ENCODE measurements around the gene KSR1. TPM values are rescaled to one million over a fixed set of nuclear protein-coding genes. Genes with fewer than 3 reads are reported as not detected.

Gene KSR1
- polyA plus RNA-seq, 1 donor from 2014 or later: 9.2 TPM

GRCh38 chr17:27514595-27515413, 58.6 kb downstream of the KSR1 start:
- Histone ChIP-seq H3K79me2 (replicated peaks; ENCODE audit: insufficient read depth, low read length) (no peaks in the 10 kb centered on the region), H3K9me2 (ENCODE audit: insufficient read depth, low read length) (no peaks in the 10 kb centered on the region), H3K9ac (ENCODE audit: low read length) (no peak overlapping the region), H3K9me3 (ENCODE audit: low read length) (no peaks in the 10 kb centered on the region), H3K27ac (ENCODE audit: low read length) (no peak overlapping the region), H2AFZ (ENCODE audit: low read depth, low read length) (no peak overlapping the region), H3K27me3 (ENCODE audit: insufficient read depth, low read depth, low read length) (no peaks in the 10 kb centered on the region), H3F3A (ENCODE audit: insufficient read depth, low read length, poor library complexity, severe bottlenecking) (no peaks in the 10 kb centered on the region), H3K4me3 (ENCODE audit: low read length) (no peak overlapping the region), H3K36me3 (ENCODE audit: insufficient read depth, low read length) (no peaks in the 10 kb centered on the region), H3K4me2 (ENCODE audit: low read length) (no peak overlapping the region), H4K20me1 (ENCODE audit: insufficient read depth) (no peaks in the 10 kb centered on the region)
- TF ChIP-seq CTCF (IDR thresholded peaks at IDR 0.05; ENCODE audit: poor library complexity, severe bottlenecking) (no peak), EP300 (conservative IDR thresholded peaks at IDR 0.05; ENCODE audit: poor library complexity, severe bottlenecking) (no peak), EZH2 (IDR thresholded peaks at IDR 0.05; ENCODE audit: borderline replicate concordance, insufficient read depth, low read length, poor library complexity, severe bottlenecking) (no peak), MXI1 (conservative IDR thresholded peaks at IDR 0.05; ENCODE audit: poor library complexity, severe bottlenecking) (no peak), RAD21 (conservative IDR thresholded peaks at IDR 0.05) (no peak), REST (IDR thresholded peaks at IDR 0.05; ENCODE audit: borderline replicate concordance) (no peak), TAF1 (IDR thresholded peaks at IDR 0.05; ENCODE audit: low read depth) (no peak), SMC3 (conservative IDR thresholded peaks at IDR 0.05; ENCODE audit: poor library complexity) (no peak), POLR2AphosphoS5 (IDR thresholded peaks at IDR 0.05) (no peak)

- Histone ChIP-seq H3F3A (ENCODE audit: insufficient read depth, low read length, poor library complexity, severe bottlenecking) (no peaks in the 10 kb centered on the region), H3K27ac (ENCODE audit: low read length) (no peak overlapping the region), H3K27me3 (ENCODE audit: insufficient read depth, low read depth, low read length) (no peaks in the 10 kb centered on the region), H4K20me1 (ENCODE audit: insufficient read depth) (no peaks in the 10 kb centered on the region), H3K4me2 (ENCODE audit: low read length) (no peak overlapping the region), H3K79me2 (replicated peaks; ENCODE audit: insufficient read depth, low read length) (no peaks in the 10 kb centered on the region), H3K9me2 (ENCODE audit: insufficient read depth, low read length) (no peaks in the 10 kb centered on the region), H3K4me3 (ENCODE audit: low read length) (no peak overlapping the region), H3K9me3 (ENCODE audit: low read length) (no peaks in the 10 kb centered on the region), H3K36me3 (ENCODE audit: insufficient read depth, low read length) (no peaks in the 10 kb centered on the region), H2AFZ (ENCODE audit: low read depth, low read length) (no peak overlapping the region), H3K9ac (ENCODE audit: low read length) (no peak overlapping the region)
- TF ChIP-seq RAD21 (conservative IDR thresholded peaks at IDR 0.05) (no peak), POLR2AphosphoS5 (IDR thresholded peaks at IDR 0.05) (no peak), EZH2 (IDR thresholded peaks at IDR 0.05; ENCODE audit: borderline replicate concordance, insufficient read depth, low read length, poor library complexity, severe bottlenecking) (no peak), MXI1 (conservative IDR thresholded peaks at IDR 0.05; ENCODE audit: poor library complexity, severe bottlenecking) (no peak), CTCF (IDR thresholded peaks at IDR 0.05; ENCODE audit: poor library complexity, severe bottlenecking) (no peak), REST (IDR thresholded peaks at IDR 0.05; ENCODE audit: borderline replicate concordance) (no peak), TAF1 (IDR thresholded peaks at IDR 0.05; ENCODE audit: low read depth) (no peak)
These were observed 61.8 kb downstream of the KSR1 start for GRCh38 chr17:27518048-27518447.
